Choroid plexus epithelial cell (primary cell): ENCODE results near the gene TCF4.

ENCODE experiments used
- DNase-seq: peaks from one replicate; pipeline ENCODE4 v3.0.0-alpha.2; 2010; ENCODE audit warnings: low read depth
- H3K4me3 ChIP-seq: 2 replicates; pipeline ENCODE4 v1.5.1; 2011; ENCODE audit warnings: low read depth, mild to moderate bottlenecking, control low read depth, low read length, moderate library complexity
- TF ChIP-seq, protein P1 (sequence below): conservative IDR thresholded peaks from 2 replicates; pipeline ENCODE4 v1.5.1; 2011; ENCODE audit warnings: low read depth, mild to moderate bottlenecking, control low read depth, inconsistent platforms, low read length, moderate library complexity

The TCF4 gene

DNA sequence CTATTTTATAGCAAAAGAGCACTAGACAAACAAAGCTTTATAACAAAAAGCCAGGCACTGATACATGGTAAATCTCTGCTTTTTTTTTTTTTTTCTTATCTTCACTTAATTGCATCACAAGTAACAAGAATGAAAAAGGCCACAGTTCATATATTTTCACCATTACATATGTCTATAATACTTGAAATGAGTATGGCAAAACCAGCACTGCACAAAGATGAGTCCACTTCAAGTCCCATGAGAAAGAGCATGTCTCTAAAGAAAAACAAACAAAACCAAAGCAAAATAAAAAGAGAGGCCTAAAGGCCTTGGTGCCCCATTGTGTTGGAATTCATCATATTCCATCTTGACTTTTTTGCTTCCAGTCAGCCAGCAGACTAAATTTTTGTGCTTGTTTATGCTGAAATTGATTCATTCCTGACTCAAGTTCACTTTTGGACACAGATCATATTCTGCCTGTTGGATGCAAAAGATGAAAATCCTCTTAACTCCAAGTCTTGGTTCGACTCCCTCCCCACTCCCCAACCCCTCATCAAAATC, 363.8 kb downstream of the TCF4 start:
- TF ChIP-seq, protein P1, sequence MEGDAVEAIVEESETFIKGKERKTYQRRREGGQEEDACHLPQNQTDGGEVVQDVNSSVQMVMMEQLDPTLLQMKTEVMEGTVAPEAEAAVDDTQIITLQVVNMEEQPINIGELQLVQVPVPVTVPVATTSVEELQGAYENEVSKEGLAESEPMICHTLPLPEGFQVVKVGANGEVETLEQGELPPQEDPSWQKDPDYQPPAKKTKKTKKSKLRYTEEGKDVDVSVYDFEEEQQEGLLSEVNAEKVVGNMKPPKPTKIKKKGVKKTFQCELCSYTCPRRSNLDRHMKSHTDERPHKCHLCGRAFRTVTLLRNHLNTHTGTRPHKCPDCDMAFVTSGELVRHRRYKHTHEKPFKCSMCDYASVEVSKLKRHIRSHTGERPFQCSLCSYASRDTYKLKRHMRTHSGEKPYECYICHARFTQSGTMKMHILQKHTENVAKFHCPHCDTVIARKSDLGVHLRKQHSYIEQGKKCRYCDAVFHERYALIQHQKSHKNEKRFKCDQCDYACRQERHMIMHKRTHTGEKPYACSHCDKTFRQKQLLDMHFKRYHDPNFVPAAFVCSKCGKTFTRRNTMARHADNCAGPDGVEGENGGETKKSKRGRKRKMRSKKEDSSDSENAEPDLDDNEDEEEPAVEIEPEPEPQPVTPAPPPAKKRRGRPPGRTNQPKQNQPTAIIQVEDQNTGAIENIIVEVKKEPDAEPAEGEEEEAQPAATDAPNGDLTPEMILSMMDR: no peak
- H3K4me3 ChIP-seq: no peak overlapping the region
- peak; percentile 92 for DNase-seq

- no peak overlapping the region for H3K4me3 ChIP-seq
- DNase-seq: no peak
Observed at GRCh38 chr18:55221622-55222021, 366.4 kb downstream of the TCF4 start.

GRCh38 chr18:55220523-55220922, 367.5 kb downstream of the TCF4 start:
- TF ChIP-seq, protein P1: no peak
- peak; percentile 28 for DNase-seq
- no peak overlapping the region for H3K4me3 ChIP-seq

More at GRCh38 chr18:55221622-55222021, 366.4 kb downstream of the TCF4 start:
- TF ChIP-seq, protein P1: no peak

DNA sequence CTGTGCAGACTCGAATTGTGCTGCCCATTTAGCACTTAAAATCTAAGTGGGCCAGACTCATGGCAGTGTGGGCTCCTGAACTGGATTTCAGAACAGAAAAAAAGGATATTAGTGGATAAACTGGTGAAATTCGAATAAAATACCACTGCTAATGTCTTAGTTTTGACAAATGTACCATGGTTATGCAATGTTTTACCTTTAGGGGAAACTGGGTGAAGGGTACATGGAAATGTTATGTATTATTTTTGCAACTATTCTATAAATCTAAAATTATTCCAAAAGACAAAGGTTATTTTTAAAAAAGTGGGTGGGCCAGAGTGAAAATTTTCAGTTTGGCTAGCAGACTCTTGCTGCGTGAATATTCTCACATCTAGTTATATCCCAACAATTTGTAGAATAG, 368.2 kb downstream of the TCF4 start:
- TF ChIP-seq, protein P1: no peak
- no peak for DNase-seq
- no peak overlapping the region for H3K4me3 ChIP-seq

DNA sequence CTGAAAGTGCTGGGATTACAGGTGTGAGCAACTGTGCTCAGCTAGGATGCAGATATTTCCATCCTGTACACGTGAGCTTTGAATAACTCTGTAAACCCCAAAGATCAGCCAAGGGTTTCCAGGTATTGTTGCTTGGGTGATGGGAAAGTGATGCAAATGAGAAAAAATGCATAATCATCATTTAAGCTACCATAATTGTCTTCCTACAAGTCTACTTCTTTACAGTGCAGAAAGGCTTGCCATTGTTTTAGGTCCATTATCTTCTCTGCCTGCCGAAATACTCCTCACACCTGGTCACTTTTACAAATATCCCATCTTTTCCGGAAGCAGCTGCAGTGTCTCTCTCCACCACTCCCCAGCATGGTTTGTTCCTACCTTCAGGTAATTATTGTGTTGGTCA, 368.9 kb downstream of the TCF4 start:
- DNase-seq: no peak
- no peak overlapping the region for H3K4me3 ChIP-seq
- TF ChIP-seq, protein P1: no peak

GRCh38 chr18:55214969-55215368, 373.0 kb downstream of the TCF4 start:
- DNase-seq: no peak
- H3K4me3 ChIP-seq: no peak overlapping the region
- TF ChIP-seq, protein P1: no peak

- no peak for DNase-seq
- TF ChIP-seq, protein P1: no peak
- no peak overlapping the region for H3K4me3 ChIP-seq
Observed at GRCh38 chr18:55214534-55214933, 373.5 kb downstream of the TCF4 start.
